CD8-positive, alpha-beta memory T cell (primary cell): ENCODE data around the gene MYNN. TPM values are rescaled to one million over a fixed set of nuclear protein-coding genes. Genes with fewer than 3 reads are reported as not detected.
A peak's percentile ranks its signal among the peaks of the same experiment; 100 is the strongest.
"Not testable (repeated sequence)": the region's sequence is repeated elsewhere in the genome, so short reads cannot be mapped to it uniquely, and the experiment has no call there.

Experiments used
- CTCF ChIA-PET: fragments of 350-600 bp; sonication (Branson Sonifier 250); formaldehyde crosslinking; loops from one replicate; lab custom pipeline; 2021; ENCODE audit warnings: antibody characterized with exemption; lab: Charles Lee
- POLR2A ChIA-PET: fragments of 350-600 bp; sonication (Branson Sonifier 250); formaldehyde crosslinking; loops from one replicate; lab custom pipeline; 2021; ENCODE audit warnings: antibody characterized with exemption; lab: Charles Lee
- DNase-seq, 5 donors: peaks; one replicate each; pipeline versions ENCODE4 v3.0.0 to v3.0.0-alpha.2; 2020 to 2022; ENCODE audit warnings: mixed read lengths in 1 of 5
- H3K27ac ChIP-seq: one replicate; pipeline ENCODE4 v1.7.0; 2013; ENCODE audit warnings: low read depth, mild to moderate bottlenecking, low read length, moderate library complexity
- H3K27me3 ChIP-seq: 2 replicates; pipeline ENCODE4 v1.7.0; 2013; ENCODE audit warnings: low read length, mild to moderate bottlenecking; ENCODE audit not compliant: insufficient read depth, poor library complexity, severe bottlenecking
- H3K36me3 ChIP-seq: 2 replicates; pipeline ENCODE4 v1.7.0; 2013; ENCODE audit warnings: mild to moderate bottlenecking, low read length, moderate library complexity; ENCODE audit not compliant: insufficient read depth
- H3K4me1 ChIP-seq: 2 replicates; pipeline ENCODE4 v1.7.0; 2013; ENCODE audit warnings: mild to moderate bottlenecking, low read length, moderate library complexity; ENCODE audit not compliant: insufficient read depth
- H3K4me3 ChIP-seq: 2 replicates; pipeline ENCODE4 v1.7.0; 2013; ENCODE audit warnings: mild to moderate bottlenecking, low read length
- H3K9me3 ChIP-seq: 2 replicates; pipeline ENCODE4 v1.7.0; 2013; ENCODE audit warnings: mild to moderate bottlenecking, low read length
- H3K27ac Mint-ChIP-seq, 8 donors: one replicate each; pipeline ENCODE4 v1.8.0; 2020 to 2021; ENCODE audit warnings: mixed read lengths in 8 of 8, mild to moderate bottlenecking in 6 of 8, inconsistent platforms in 3 of 8, moderate library complexity in 3 of 8
- H3K27me3 Mint-ChIP-seq, 2 donors: one replicate each; pipeline ENCODE4 v1.8.0; 2020 to 2021; ENCODE audit warnings: mixed read lengths in 2 of 2, mild to moderate bottlenecking in 1 of 2, moderate library complexity in 1 of 2
- H3K36me3 Mint-ChIP-seq, 3 donors: one replicate each; pipeline ENCODE4 v1.8.0; 2020 to 2021; ENCODE audit warnings: mixed read lengths in 3 of 3, inconsistent platforms in 1 of 3, mild to moderate bottlenecking in 1 of 3
- H3K4me1 Mint-ChIP-seq, 3 donors: one replicate each; pipeline ENCODE4 v1.8.0; 2020 to 2021; ENCODE audit warnings: mixed read lengths in 3 of 3, inconsistent platforms in 1 of 3, mild to moderate bottlenecking in 1 of 3
- H3K4me3 Mint-ChIP-seq, 7 donors: one replicate each; pipeline ENCODE4 v1.8.0; 2020 to 2021; ENCODE audit warnings: mixed read lengths in 7 of 7, mild to moderate bottlenecking in 6 of 7, moderate library complexity in 4 of 7, inconsistent platforms in 2 of 7
- H3K9me3 Mint-ChIP-seq, 5 donors: one replicate each; pipeline ENCODE4 v1.8.0; 2020 to 2022; ENCODE audit warnings: mixed read lengths in 5 of 5, mild to moderate bottlenecking in 3 of 5, moderate library complexity in 2 of 5, inconsistent platforms in 1 of 5
- polyA plus RNA-seq: library from polyadenylated mRNA; unstranded; fragments of 300-500 nt; fragmentation: Illumina TruSeq; gene quantifications from one replicate; pipeline ENCODE4 v1.2.3, GENCODE V29; 2021
- total RNA-seq, 2 experiments: library from RNA; stranded (reverse); gene quantifications; one replicate each; pipeline ENCODE4 v1.2.3, GENCODE V29; 2021

Gene MYNN
- total RNA-seq (10 to 100 TPM; 18.3 to 19.2 TPM), polyA plus RNA-seq (16.5 TPM)

DNA sequence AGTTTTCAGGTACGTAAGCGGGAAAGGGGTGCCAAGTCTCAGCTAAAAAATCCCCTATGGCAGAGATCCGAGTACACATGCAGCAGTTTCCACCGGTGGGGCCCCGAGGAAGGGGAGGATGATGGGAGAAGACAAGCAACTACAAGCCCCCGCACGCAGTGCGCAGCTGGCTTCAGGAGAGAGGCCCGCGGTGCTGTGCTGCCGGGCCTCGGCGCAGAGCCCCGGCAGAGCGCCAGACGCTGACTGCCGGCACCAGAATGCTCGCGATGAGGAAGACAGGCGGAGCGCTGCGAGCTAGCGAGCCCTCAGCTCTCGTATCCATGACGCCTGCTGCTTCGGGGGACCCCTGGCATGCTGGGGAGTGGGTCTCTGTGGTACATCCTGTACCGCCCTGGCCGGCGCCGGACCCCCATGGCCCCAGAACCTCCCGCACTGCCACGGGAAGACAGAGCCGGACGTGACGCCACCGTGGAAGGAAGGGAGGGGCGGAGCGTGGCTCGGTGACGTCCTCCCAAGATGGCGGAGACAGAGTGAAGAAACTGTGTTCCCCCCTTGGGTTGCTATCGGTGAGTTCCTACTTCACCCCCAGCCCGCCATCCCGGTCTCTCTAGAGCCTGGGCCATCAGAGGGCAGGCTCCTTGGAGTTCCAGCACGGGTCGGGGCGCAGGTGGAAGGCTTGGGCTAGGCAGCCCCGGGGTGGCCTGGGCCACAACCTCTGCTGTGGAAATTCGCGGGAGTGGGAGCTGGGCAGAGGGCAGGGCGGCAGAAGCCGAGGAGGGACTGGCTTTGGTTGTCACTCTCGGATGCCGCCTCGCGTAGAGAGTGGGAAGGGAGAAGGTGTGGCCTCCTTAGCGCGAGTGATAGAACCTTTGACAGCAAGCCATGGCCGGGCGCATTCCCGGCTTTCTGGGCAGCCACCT lies at the start of gene MYNN:
MYNN (plus strand) TSS at position 500 of the 920 bp plus-strand sequence. CDS start 900 bp downstream, outside the sequence.
- POLR2A ChIA-PET = interaction anchor here (0.6 to 2.7 kb wide), 9 partner anchors 10 to 1097 kb away, joined by 3 to 31 read pairs (median 7); partner anchors contain the start of genes PHC3, RPL22L1, SEC62 and SKIL
- Mint-ChIP-seq H3K4me3 (peak within 1 kb of the TSS; percentile 94 to 100 (median 99)), H3K9me3 (peaks cover 0 to 8% (median 0%) of the 10 kb centered on the region in 5 donors), H3K27me3 (peaks cover 0 to 13% of the 10 kb centered on the region in 2 donors), H3K4me1 (peaks cover 52 to 73% (median 71%) of the 10 kb centered on the region in 3 donors), H3K36me3 (peaks cover 0 to 64% (median 12%) of the 10 kb centered on the region in 3 donors), H3K27ac (peak within 1 kb of the TSS; percentile 97 to 100 (median 100))
- H3K27ac ChIP-seq = peak within 1 kb of the TSS; percentile 100
- H3K9me3 ChIP-seq = no peaks in the 10 kb centered on the region
- CTCF ChIA-PET = interaction anchor here (1.0 to 3.7 kb wide), 4 partner anchors 8 to 194 kb away, joined by 4 to 23 read pairs (median 8); partner anchors contain the start of genes SEC62 and TERC
- H3K36me3 ChIP-seq = peaks cover 7% of the 10 kb centered on the region
- H3K4me1 ChIP-seq = peaks cover 25% of the 10 kb centered on the region
- H3K4me3 ChIP-seq = peak within 1 kb of the TSS; percentile 100
- H3K27me3 ChIP-seq = no peaks in the 10 kb centered on the region
- DNase-seq = peak; percentile 85 to 95 (median 92)

DNA sequence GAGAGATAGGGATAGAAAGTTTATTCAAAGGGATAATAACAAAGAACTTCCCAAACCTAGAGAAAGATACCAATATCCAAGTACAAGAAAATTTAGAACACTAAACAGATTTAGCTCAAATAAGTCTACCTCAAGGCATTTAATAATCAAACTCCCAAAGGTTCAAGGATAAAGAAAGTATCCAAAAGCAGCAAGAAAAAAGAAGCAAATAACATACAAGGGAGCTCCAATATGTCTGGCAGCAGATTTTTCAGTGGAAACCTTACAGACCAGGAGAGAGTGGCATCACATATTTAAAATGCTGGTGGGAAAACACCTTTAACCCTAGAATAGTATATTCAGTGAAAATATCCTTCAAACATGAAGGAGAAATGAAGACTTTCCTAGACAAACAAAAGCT lies 41.3 kb upstream of the MYNN start:
- Mint-ChIP-seq H3K27me3 (peaks cover 36 to 81% of the 10 kb centered on the region in 2 donors), H3K9me3 (peaks cover 25 to 42% (median 33%) of the 10 kb centered on the region in 5 donors), H3K36me3 (peaks cover 0 to 15% (median 0%) of the 10 kb centered on the region in 3 donors)
- H3K27ac Mint-ChIP-seq, H3K9me3 ChIP-seq, H3K4me1 ChIP-seq, H3K27ac ChIP-seq, H3K4me3 ChIP-seq, CTCF ChIA-PET, H3K36me3 ChIP-seq, H3K4me3 Mint-ChIP-seq, DNase-seq, H3K27me3 ChIP-seq, POLR2A ChIA-PET, H3K4me1 Mint-ChIP-seq: not testable (repeated sequence)

DNA sequence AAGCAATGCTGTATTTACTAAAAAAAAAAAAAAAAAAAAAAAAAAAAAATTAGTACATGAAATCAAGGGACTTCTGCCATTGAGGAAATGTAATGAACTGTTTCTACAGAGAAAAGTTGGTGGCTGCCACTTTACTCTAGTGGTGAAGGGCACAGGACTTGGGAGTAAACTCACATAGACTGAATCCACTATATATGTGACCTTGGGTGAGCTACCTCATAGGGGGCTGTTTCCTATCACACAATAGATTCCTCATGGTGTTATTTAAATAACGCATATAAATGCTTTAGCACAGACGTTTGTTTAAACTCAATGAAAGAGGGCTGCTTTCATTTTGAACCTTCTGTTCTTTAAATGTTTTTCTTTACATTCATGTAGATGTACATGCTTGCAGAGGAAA lies 34.1 kb upstream of the MYNN start:
- Histone ChIP-seq H3K27ac (no peak overlapping the region), H3K4me1 (no peaks in the 10 kb centered on the region), H3K27me3 (no peaks in the 10 kb centered on the region), H3K9me3 (no peaks in the 10 kb centered on the region), H3K4me3 (no peak overlapping the region), H3K36me3 (no peaks in the 10 kb centered on the region)
- Mint-ChIP-seq H3K4me1 (no peaks in the 10 kb centered on the region), H3K36me3 (peaks cover 0 to 8% (median 0%) of the 10 kb centered on the region in 3 donors), H3K4me3 (no peak overlapping the region), H3K27ac (no peak overlapping the region), H3K27me3 (peaks cover 10 to 39% of the 10 kb centered on the region in 2 donors), H3K9me3 (peaks cover 8 to 27% (median 14%) of the 10 kb centered on the region in 5 donors)
- no peak for DNase-seq
- CTCF ChIA-PET = no interaction called here
- POLR2A ChIA-PET = no interaction called here

DNA sequence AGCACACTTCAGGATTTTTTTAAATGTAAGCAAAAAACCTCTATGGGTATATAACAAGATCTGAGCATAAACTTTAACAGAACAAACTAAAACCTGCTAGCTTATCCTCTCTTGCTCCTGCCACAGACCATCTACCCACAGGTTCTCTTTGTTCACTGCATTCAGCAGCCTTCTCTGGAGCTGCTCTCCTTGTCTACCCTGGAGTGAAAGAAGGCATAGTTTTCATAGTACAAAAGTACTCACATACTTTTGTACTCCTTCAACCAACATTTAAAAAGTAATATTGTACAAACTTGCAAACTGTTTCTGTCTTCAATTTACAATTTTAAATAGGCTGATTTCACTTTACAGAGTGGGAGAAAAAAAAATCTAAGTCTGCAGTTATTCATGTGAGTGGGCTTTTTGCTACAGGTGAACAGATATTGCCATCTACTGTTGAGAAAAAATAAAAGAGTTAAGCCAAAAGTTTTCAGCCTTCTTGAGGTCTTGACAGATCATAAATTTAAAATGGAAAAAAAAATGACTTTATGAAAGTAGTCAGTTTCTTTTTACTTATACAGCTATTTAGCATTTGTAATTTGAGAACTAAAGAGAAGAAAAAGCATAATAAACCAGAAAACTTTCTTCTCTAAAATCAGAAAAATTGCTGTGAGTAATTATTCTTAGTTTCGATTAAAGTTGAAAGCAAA lies 28.7 kb upstream of the MYNN start:
- no peaks in the 10 kb centered on the region for H3K4me1 Mint-ChIP-seq
- no peak for DNase-seq
- no peaks in the 10 kb centered on the region for H3K9me3 Mint-ChIP-seq
- H3K4me3 Mint-ChIP-seq = no peak overlapping the region
- no peak overlapping the region for H3K27ac Mint-ChIP-seq
- Histone ChIP-seq H3K36me3 (no peaks in the 10 kb centered on the region), H3K27me3 (no peaks in the 10 kb centered on the region), H3K9me3 (no peaks in the 10 kb centered on the region), H3K27ac (no peak overlapping the region), H3K4me3 (no peak overlapping the region), H3K4me1 (no peaks in the 10 kb centered on the region)
- ChIA-PET POLR2A (interaction anchor here (0.7 kb wide), 1 partner anchor 351 kb away, joined by 5 read pairs; no protein-coding TSS in a partner anchor), CTCF (no interaction called here)
- peaks cover 11 to 50% of the 10 kb centered on the region in 2 donors for H3K27me3 Mint-ChIP-seq
- H3K36me3 Mint-ChIP-seq = no peaks in the 10 kb centered on the region

DNA sequence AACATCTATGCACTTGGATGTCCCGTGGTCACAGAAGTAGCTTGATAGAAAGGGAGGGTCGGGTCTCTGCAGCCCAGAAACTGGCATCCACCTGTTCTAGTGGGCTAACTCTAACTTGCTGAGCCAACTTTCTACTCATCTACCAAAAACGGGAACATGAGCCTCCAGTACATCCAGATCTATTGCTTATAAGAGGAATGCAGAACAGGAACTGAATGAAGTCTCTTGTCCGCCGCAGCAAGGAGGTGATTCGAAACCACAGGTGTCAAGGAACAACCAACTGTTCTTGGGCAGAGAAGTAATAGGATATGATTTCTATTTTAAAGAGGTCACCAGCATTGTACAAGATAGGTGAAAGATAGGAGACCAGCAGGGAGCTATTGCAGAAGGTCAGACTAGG lies 26.3 kb upstream of the MYNN start:
- Mint-ChIP-seq H3K27ac (no peak overlapping the region), H3K4me1 (no peaks in the 10 kb centered on the region), H3K27me3 (peaks cover 15 to 52% of the 10 kb centered on the region in 2 donors), H3K4me3 (no peak overlapping the region), H3K36me3 (no peaks in the 10 kb centered on the region), H3K9me3 (no peaks in the 10 kb centered on the region)
- CTCF ChIA-PET = no interaction called here
- no peak overlapping the region for H3K4me3 ChIP-seq
- POLR2A ChIA-PET = no interaction called here
- H3K27ac ChIP-seq = no peak overlapping the region
- H3K27me3 ChIP-seq = no peaks in the 10 kb centered on the region
- DNase-seq = no peak
- no peaks in the 10 kb centered on the region for H3K9me3 ChIP-seq
- H3K4me1 ChIP-seq = no peaks in the 10 kb centered on the region
- no peaks in the 10 kb centered on the region for H3K36me3 ChIP-seq

DNA sequence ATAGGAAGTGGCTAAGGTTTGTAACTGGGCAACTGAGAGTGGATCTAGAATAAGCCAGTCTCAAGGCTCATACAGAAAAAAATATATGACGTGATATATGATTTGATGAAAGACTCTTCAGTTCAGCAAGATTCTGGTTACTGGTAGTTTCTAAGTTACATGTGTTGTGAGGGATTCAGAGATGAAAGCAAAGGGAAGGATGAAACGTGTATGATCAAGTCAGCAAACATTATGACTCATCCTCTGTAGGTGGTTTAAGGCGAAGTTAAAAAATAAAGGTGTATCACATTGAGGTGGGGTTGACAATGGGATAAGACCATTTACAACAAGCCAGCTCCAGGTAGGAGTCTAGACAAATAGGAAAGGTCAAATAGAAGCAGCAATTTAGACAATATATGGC lies 24.5 kb upstream of the MYNN start:
- Histone ChIP-seq H3K27me3 (no peaks in the 10 kb centered on the region), H3K27ac (no peak overlapping the region), H3K4me1 (no peaks in the 10 kb centered on the region), H3K36me3 (no peaks in the 10 kb centered on the region), H3K4me3 (no peak overlapping the region), H3K9me3 (no peaks in the 10 kb centered on the region)
- Mint-ChIP-seq H3K27me3 (peaks cover 18 to 57% of the 10 kb centered on the region in 2 donors), H3K4me3 (no peak overlapping the region), H3K4me1 (no peaks in the 10 kb centered on the region), H3K36me3 (no peaks in the 10 kb centered on the region), H3K9me3 (no peaks in the 10 kb centered on the region), H3K27ac (no peak overlapping the region)
- POLR2A ChIA-PET = no interaction called here
- CTCF ChIA-PET = no interaction called here
- no peak for DNase-seq

DNA sequence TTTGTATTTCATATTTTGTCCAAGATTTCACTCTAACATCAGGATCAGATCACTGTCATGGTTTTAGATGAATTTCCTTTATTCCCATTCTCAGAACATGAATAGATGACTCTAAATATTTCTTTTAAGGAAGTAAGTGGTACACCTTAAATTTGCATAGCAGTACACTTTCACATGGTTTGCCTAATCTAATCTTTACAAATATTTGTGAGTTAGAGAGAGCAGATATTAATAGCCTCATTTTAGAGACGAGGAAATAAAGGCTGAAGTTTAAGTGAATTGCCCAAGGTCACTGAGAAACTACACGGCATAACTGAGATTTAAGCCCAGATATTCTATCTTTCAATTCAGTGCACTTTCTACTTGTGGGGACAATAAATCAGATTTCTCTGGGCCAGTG lies 22.5 kb upstream of the MYNN start:
- no peaks in the 10 kb centered on the region for H3K9me3 Mint-ChIP-seq
- H3K27ac ChIP-seq = no peak overlapping the region
- POLR2A ChIA-PET = no interaction called here
- H3K4me3 Mint-ChIP-seq = no peak overlapping the region
- CTCF ChIA-PET = no interaction called here
- no peaks in the 10 kb centered on the region for H3K4me1 ChIP-seq
- DNase-seq = no peak
- no peaks in the 10 kb centered on the region for H3K4me1 Mint-ChIP-seq
- H3K4me3 ChIP-seq = no peak overlapping the region
- H3K27ac Mint-ChIP-seq = no peak overlapping the region
- peaks cover 18 to 53% of the 10 kb centered on the region in 2 donors for H3K27me3 Mint-ChIP-seq
- no peaks in the 10 kb centered on the region for H3K27me3 ChIP-seq
- no peaks in the 10 kb centered on the region for H3K36me3 Mint-ChIP-seq
- H3K36me3 ChIP-seq = no peaks in the 10 kb centered on the region
- no peaks in the 10 kb centered on the region for H3K9me3 ChIP-seq
